GM21576 (cell line): ENCODE measurements around the gene PACSIN1.

Source experiments
- ATAC-seq: cut with Tn5 transposase; IDR thresholded peaks from one replicate; pipeline ENCODE4 v1.9.1; 2021; ENCODE audit warnings: mild to moderate bottlenecking, moderate library complexity; ENCODE audit not compliant: unreplicated experiment

The PACSIN1 gene

GRCh38 chr6:34560366-34561226 is 94.7 kb downstream of the PACSIN1 start:
- no peak for ATAC-seq

GRCh38 chr6:34561227-34561530 is 95.3 kb downstream of the PACSIN1 start:
- no peak for ATAC-seq

GRCh38 chr6:34562350-34562749 is 96.5 kb downstream of the PACSIN1 start:
- no peak for ATAC-seq

GRCh38 chr6:34562861-34563512 is 97.1 kb downstream of the PACSIN1 start:
- no peak for ATAC-seq

- ATAC-seq, result no peak
Measured at GRCh38 chr6:34563513-34563870, 97.6 kb downstream of the PACSIN1 start.

- no peak for ATAC-seq
Measured at GRCh38 chr6:34564181-34564580, 98.3 kb downstream of the PACSIN1 start.

- no peak for ATAC-seq
Measured at GRCh38 chr6:34565722-34566137, 99.9 kb downstream of the PACSIN1 start.

GRCh38 chr6:34566830-34567546 is 101.1 kb downstream of the PACSIN1 start:
- no peak for ATAC-seq

GRCh38 chr6:34568341-34569201 is 102.7 kb downstream of the PACSIN1 start:
- no peak for ATAC-seq

GRCh38 chr6:34569361-34569973 is 103.6 kb downstream of the PACSIN1 start:
- no peak for ATAC-seq

- no peak for ATAC-seq
Measured at GRCh38 chr6:34570066-34570833, 104.4 kb downstream of the PACSIN1 start.

- no peak for ATAC-seq
Measured at GRCh38 chr6:34571388-34571787, 105.5 kb downstream of the PACSIN1 start.

GRCh38 chr6:34572021-34572420 is 106.1 kb downstream of the PACSIN1 start:
- no peak for ATAC-seq

GRCh38 chr6:34572585-34572984 is 106.7 kb downstream of the PACSIN1 start:
- no peak for ATAC-seq

- no peak for ATAC-seq
Measured at GRCh38 chr6:34573567-34574183, 107.8 kb downstream of the PACSIN1 start.

GRCh38 chr6:34574647-34575293 is 108.9 kb downstream of the PACSIN1 start:
- ATAC-seq, result no peak

- no peak for ATAC-seq
Measured at GRCh38 chr6:34575326-34575725, 109.5 kb downstream of the PACSIN1 start.

- no peak for ATAC-seq
Measured at GRCh38 chr6:34576286-34576955, 110.5 kb downstream of the PACSIN1 start.
